Measurements from ENCODE around the gene CD9.

The CD9 gene

DNA sequence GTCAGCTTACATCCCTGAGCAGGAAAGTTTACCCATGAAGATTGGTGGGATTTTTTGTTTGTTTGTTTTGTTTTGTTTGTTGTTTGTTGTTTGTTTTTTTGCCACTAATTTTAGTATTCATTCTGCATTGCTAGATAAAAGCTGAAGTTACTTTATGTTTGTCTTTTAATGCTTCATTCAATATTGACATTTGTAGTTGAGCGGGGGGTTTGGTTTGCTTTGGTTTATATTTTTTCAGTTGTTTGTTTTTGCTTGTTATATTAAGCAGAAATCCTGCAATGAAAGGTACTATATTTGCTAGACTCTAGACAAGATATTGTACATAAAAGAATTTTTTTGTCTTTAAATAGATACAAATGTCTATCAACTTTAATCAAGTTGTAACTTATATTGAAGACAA lies 37.6 kb downstream of the CD9 start:
- DNase-seq (ENCODE audit: low read depth), result no peak
- no peak overlapping the region for H3K4me3 ChIP-seq (ENCODE audit: low read depth, low read length)
- TF ChIP-seq, protein P1, sequence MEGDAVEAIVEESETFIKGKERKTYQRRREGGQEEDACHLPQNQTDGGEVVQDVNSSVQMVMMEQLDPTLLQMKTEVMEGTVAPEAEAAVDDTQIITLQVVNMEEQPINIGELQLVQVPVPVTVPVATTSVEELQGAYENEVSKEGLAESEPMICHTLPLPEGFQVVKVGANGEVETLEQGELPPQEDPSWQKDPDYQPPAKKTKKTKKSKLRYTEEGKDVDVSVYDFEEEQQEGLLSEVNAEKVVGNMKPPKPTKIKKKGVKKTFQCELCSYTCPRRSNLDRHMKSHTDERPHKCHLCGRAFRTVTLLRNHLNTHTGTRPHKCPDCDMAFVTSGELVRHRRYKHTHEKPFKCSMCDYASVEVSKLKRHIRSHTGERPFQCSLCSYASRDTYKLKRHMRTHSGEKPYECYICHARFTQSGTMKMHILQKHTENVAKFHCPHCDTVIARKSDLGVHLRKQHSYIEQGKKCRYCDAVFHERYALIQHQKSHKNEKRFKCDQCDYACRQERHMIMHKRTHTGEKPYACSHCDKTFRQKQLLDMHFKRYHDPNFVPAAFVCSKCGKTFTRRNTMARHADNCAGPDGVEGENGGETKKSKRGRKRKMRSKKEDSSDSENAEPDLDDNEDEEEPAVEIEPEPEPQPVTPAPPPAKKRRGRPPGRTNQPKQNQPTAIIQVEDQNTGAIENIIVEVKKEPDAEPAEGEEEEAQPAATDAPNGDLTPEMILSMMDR (conservative IDR thresholded peaks at IDR 0.05; ENCODE audit: low read depth, low read length), result no peak

DNA sequence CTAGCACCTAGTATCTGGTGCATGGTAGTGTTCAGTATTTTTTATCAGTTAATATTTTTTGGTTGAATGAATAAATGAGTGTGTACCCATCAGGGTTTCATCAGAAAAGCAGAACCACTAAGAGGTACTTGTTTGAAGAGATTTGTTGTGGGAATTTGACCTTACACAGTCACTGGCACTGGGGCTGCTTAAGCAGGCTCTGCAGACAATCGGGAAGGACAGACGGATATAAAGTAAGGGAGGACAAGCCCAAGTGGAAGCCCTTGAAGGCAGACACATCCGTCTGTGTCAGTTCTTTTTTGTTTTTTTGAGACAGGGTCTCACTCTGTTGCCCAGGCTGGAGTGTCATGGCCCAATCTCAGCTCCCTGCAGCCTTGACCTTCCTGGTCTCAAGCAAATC lies 38.7 kb downstream of the CD9 start:
- H3K4me3 ChIP-seq (ENCODE audit: low read depth, low read length), result no peak overlapping the region
- DNase-seq (ENCODE audit: low read depth), result no peak
- TF ChIP-seq, protein P1 (conservative IDR thresholded peaks at IDR 0.05; ENCODE audit: low read depth, low read length), result no peak

DNA sequence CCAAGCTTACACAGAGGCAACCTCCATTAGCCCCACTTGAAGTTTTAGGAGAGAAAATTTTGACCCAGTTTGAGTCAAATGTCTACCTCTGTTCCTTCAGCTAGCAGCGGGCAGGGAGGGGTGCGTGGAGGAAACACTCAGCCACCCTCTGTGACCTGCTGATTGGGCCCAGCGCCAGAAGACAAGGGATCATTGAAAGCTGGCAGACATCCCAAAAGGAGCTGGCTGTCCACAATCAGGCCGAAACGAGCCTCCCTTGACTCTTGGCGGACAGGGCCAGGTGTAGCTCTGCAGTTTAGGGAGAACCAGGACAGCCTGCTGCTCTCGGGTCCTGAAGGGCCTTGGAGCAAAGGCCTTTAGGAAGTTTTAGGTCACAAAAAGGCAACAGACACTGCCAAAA lies 41.3 kb downstream of the CD9 start:
- no peak overlapping the region for H3K4me3 ChIP-seq (ENCODE audit: low read depth, low read length)
- TF ChIP-seq, protein P1 (conservative IDR thresholded peaks at IDR 0.05; ENCODE audit: low read depth, low read length), result no peak
- no peak for DNase-seq (ENCODE audit: low read depth)

DNA sequence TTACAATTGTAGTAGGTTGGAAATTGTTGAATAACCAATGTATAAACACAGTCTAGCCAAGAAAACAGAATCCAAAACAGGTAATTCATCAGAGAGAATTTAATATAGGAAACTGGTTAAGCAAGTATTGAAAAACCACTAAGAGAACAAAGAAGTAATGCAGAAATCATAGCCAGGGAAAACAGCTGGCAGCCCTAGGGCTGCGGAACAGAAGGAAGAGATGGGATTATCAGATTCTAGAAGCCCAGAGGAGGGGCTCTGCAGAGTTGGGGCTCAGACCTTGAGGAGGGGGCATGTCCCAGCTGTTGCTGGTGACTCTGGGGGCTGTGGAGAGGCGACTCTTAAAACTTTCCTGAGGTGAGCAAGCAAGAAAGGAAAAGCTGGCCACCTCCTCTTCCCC lies 49.4 kb downstream of the CD9 start:
- TF ChIP-seq, protein P1 (conservative IDR thresholded peaks at IDR 0.05; ENCODE audit: low read depth, low read length), result no peak
- DNase-seq (ENCODE audit: low read depth), result no peak
- H3K4me3 ChIP-seq (ENCODE audit: low read depth, low read length), result no peak overlapping the region

DNA sequence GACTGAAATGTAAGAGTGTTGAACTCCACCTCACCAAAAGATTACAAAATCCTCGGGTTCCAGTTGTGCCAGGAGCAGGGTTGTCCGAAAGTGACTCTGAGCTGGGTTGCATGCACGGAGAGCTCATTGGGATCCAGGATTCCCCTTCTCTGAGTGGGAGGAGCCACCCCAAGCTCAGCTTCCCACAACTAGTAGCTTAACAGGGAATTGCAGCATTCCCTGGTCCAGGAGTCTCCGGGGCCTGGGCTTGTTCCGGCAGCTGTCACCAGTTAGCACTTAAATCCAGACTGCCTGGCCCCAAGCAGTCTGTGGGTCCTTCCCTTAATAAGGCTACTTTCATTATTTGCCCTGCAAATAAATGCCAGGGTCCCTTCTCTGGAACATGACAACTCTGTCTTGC lies 50.1 kb downstream of the CD9 start:
- TF ChIP-seq, protein P1 (conservative IDR thresholded peaks at IDR 0.05; ENCODE audit: low read depth, low read length), result no peak
- DNase-seq (ENCODE audit: low read depth), result no peak
- H3K4me3 ChIP-seq (ENCODE audit: low read depth, low read length), result no peak overlapping the region

DNA sequence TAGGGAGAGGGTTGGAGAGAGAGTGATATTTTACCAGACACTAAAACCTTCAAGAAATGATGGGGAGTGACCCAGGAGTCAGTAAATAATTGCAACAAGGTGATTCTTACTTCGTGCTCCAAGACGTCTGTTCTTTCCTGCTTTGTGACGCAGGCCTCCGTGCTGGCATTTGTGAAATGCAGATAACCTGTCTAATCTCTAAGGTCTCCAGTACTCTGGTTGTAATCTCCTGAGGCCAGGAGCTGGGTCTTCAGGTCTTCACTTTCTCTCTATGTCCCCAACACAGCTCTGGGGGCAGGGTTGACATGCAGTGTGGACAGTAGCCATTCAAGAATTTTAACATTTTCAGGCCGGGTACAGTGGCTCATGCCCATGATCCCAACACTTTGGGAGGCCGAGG lies 53.1 kb downstream of the CD9 start:
- TF ChIP-seq, protein P1 (conservative IDR thresholded peaks at IDR 0.05; ENCODE audit: low read depth, low read length), result no peak
- no peak overlapping the region for H3K4me3 ChIP-seq (ENCODE audit: low read depth, low read length)
- DNase-seq (ENCODE audit: low read depth), result no peak

DNA sequence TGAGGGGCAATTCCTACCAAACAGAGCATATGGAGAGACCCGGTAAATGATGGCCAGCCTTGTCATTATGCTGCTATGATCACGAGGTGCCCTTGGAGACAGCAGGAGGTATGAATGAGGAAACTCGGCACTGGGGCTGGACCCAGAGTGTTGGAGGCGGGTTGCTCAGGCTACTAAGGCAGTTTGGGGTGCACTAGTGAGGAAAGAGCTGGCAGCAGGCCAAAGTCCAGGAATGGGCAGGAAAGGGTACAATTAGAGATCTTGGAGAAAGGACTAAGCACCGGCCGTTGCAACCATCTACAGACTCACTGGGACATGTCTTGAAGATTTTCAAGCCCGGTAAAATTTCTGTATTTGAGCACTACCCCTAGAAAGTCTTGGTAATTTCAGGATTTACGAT lies 54.3 kb downstream of the CD9 start:
- DNase-seq (ENCODE audit: low read depth), result no peak
- no peak overlapping the region for H3K4me3 ChIP-seq (ENCODE audit: low read depth, low read length)
- TF ChIP-seq, protein P1 (conservative IDR thresholded peaks at IDR 0.05; ENCODE audit: low read depth, low read length), result no peak
